ENCODE results near the gene MARK4. TPM values are rescaled to one million over a fixed set of nuclear protein-coding genes. Genes with fewer than 3 reads are reported as not detected.

MARK4 gene
- total RNA-seq, 4 donors from 2014 or later: 10.2 to 26.2 (median 14.4) TPM

DNA sequence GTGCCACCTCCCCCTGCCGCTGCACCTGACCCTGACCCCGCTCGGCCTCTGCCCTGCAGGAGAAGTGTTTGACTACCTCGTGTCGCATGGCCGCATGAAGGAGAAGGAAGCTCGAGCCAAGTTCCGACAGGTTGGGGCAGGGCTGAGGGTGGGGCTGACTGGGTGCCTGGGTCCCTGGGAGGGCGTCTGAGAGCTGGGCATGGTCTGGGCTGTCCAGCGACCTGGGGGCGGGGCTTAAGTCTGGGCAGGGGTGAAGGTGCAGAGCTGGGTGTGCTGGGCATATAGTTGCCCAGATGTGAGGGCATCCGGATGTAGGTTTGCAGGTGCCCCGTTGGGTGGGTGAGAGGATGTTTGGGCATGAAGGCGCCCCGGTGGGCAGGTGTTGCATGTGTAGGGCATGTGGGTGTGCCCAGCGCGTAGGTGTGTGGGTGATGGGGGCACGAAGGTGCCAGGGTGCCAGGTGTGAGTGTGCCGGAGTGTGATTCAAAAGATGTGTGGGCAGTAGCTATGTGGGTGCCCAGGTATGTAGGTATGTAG, 13.8 kb downstream of the MARK4 start:
- TF ChIP-seq, protein P1, sequence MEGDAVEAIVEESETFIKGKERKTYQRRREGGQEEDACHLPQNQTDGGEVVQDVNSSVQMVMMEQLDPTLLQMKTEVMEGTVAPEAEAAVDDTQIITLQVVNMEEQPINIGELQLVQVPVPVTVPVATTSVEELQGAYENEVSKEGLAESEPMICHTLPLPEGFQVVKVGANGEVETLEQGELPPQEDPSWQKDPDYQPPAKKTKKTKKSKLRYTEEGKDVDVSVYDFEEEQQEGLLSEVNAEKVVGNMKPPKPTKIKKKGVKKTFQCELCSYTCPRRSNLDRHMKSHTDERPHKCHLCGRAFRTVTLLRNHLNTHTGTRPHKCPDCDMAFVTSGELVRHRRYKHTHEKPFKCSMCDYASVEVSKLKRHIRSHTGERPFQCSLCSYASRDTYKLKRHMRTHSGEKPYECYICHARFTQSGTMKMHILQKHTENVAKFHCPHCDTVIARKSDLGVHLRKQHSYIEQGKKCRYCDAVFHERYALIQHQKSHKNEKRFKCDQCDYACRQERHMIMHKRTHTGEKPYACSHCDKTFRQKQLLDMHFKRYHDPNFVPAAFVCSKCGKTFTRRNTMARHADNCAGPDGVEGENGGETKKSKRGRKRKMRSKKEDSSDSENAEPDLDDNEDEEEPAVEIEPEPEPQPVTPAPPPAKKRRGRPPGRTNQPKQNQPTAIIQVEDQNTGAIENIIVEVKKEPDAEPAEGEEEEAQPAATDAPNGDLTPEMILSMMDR (IDR thresholded peaks at IDR 0.05; ENCODE audit: low read depth): no peak

DNA sequence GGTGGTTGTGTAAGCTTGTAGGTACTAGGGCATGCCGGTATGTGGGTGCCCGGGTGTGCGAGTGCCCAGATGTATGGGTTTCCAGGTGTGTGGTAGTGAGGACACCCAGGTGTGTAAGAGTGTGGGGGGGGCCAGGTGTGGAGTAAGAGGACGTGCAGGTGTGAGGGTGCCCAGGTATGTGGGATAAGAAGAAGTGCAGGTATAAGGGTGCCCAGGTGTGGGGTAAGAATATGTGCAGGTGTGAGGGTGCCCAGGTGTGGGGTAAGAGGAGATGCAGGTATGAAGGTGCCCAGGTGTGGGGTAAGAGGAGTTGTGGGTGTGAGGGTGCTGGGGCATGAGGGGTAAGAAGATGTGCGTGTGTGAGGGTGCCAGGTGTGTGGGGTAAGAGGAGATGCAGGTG, 14.3 kb downstream of the MARK4 start:
- TF ChIP-seq, protein P1 (IDR thresholded peaks at IDR 0.05; ENCODE audit: low read depth): no peak

DNA sequence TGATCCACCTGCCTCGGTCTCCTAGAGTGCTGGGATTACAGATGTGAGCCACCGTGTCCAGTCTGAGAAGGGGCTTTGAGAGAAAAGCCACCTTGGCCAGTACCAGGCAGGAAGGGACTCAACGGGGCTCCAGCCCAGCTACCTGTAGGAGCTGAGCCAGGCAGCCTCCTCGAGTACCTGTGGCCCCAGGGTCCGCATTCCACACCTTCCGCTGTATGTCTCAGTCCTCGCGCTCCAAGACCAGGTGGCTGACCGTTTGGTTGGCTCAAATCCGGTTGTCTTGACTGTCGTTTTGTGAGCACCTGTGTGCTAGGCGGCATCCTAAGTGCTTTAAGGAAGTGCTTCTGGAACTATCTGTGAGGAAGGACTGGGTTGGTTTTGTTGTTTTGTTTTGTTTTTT, 16.2 kb downstream of the MARK4 start:
- TF ChIP-seq, protein P1 (IDR thresholded peaks at IDR 0.05; ENCODE audit: low read depth): no peak

DNA sequence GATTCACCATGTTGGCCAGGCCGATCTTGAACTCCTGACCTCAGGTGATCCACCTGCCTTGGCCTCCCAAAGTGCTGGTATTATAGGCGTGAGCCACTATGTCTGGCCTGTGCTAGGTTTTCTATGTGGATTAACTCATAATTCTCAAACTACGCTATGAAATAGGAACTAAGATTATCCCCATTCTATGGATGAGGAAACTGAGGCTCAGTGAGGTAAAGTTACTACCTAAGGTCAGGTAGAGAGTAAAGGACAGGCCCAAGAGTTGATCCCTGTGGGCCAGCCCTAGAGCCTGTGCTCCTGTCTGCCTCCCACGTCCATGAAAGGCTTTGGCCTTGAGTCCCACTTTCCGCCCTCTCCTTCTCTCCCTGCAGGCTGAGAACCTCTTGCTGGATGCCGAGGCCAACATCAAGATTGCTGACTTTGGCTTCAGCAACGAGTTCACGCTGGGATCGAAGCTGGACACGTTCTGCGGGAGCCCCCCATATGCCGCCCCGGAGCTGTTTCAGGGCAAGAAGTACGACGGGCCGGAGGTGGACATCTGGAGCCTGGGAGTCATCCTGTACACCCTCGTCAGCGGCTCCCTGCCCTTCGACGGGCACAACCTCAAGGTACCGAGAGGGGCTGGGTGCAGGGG, 20.1 kb downstream of the MARK4 start:
- TF ChIP-seq, protein P1 (IDR thresholded peaks at IDR 0.05; ENCODE audit: low read depth): no peak

DNA sequence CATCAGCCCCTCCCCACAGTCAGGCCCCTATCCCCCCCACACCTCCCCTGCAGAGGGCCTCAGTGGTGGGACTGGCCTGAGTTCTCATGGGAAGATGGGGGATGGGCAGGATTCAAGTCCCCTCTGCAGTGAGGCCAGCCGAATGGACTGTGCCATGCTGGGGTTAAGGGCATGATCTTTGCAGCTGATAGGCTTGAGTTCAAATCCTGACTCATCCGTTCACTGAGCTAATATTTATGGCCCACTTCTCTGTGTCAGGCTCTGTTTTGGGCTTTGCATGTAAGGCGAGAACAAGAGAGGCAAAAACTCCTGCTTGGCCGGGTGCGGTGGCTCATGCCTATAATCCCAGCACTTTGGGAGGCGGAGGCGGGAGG, 20.7 kb downstream of the MARK4 start:
- TF ChIP-seq, protein P1 (IDR thresholded peaks at IDR 0.05; ENCODE audit: low read depth): no peak

DNA sequence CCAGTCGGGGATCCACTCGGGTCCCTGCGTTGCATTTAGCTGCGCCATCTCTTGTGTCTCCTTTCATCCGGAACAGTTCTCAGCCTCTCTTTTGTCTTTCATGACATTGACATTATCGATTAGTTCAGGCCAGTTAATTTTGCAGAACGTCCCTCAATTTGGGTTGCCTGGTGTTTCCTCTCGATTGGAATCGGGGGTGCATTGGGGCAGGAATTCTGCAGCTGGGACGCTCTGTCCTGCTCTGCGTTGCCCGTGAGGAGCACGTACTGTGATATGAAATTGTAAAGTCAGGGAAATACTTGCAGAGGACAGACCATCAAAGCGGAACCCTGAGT, 22.4 kb downstream of the MARK4 start:
- TF ChIP-seq, protein P1 (IDR thresholded peaks at IDR 0.05; ENCODE audit: low read depth): no peak

DNA sequence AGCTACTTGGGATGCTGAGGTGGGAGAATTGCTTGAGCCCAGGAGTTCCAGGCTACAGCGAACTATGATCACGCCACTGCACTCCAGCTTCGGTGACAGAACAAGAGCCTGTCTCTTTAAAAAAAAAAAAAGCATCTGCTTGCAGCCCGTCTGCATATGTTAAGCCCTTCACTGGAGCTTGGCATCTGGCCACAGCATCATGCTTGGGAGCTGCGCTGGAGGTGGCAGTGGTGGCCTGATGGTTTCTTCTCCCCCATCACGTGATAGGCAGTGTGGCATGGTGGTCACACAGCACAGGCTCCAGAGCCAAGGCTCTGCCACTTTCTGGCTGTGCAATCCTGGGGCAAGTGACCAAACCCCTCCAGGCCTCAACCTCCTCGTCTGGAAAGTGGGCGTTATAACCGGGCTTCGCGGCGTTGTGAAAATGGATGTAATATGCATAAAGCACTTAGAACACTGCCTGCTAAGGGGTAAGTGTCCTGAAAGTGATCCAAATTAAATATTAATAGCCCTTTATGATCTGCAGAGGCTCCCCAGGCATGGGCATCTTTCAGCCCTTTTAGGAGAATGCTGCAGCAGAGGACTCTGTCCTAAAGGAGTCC, 24.4 kb downstream of the MARK4 start:
- TF ChIP-seq, protein P1 (IDR thresholded peaks at IDR 0.05; ENCODE audit: low read depth): no peak
